Myocyte (in vitro differentiated cells): ENCODE data around the gene ATG4B. TPM values are rescaled to one million over a fixed set of nuclear protein-coding genes. Genes with fewer than 3 reads are reported as not detected.
"Not testable (repeated sequence)": the region's sequence is repeated elsewhere in the genome, so short reads cannot be mapped to it uniquely, and the experiment has no call there.

Source experiments
- DNase-seq: peaks from one replicate; pipeline ENCODE4 v3.0.0-alpha.2; 2012; ENCODE audit warnings: low read depth
- polyA plus RNA-seq: library from polyadenylated mRNA; unstranded; fragments of >200 nt; gene quantifications from one replicate; pipeline ENCODE4 v1.2.1, GENCODE V29; 2012; ENCODE audit warnings: missing spikeins
- total RNA-seq: library from RNA; depleted of rRNA; stranded (reverse); fragments of >200 nt; gene quantifications from 2 replicates; pipeline ENCODE4 v1.2.3, GENCODE V29; 2014

Gene ATG4B
- 92.4 and 95.2 TPM in 2 replicates for total RNA-seq
- polyA plus RNA-seq = 99.3 TPM

DNA sequence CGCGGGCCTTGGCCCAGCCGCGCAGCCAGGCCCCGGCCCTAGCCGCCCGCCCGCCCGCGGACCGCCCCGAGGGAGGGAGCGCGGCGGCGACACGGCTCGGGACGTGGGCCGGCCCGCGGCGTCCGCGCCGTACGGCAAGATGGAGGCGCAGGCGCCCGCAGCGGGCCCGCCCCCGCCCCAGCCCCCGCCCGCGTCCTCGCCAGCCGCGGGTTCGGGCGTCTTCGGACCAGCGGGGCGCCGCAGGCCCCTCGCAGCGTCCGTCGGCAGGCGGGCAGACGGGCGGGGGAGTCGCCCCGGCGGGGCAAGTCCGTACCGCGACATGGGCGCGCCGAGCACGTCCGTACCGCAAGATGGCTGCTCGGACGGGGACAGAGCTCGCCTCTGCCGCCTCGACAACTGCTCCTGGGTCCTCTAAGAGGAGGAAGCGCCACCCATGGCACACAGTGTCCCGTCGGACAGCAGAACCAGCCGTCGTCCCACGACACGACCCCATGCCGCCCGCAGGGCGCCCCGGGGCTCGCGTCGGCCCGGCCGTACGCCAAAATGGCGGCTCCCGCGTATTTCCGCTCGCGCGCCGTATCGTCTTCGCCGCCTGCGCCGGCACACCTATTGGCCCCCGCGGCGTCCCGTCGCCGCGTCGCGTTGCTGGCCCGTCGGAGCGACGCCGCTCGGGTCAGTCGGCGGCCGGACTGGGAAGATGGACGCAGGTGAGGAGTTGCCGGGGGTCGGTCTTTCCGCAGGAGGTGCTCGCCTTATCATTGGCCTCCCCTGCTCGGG, at the start of gene ATG4B, which contains the start of gene THAP4:
Gene ATG4B (plus strand): TSS at position 676 of the 777 bp plus-strand sequence. CDS start 22 bp downstream, at position 698.
Gene THAP4 (minus strand): TSS at position 141 of the 777 bp plus-strand sequence. CDS start 141 bp downstream, outside the sequence.
- peak; percentile 88 for DNase-seq

DNA sequence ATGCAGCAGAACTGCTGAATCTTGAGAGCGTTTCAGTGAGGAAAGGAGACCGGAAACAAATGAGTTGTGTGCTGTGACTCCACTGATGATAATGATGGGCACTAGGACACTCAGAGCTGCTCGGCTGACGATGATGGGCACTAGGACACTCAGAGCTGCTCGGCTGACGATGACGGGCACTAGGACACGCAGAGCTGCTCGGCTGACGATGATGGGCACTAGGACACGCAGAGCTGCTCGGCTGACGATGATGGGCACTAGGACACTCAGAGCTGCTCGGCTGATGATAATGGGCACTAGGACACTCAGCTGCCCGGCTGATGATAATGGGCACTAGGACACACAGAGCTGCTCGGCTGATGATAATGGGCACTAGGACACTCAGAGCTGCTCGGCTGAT, 47.6 kb upstream of the ATG4B start:
- DNase-seq = not testable (repeated sequence)

DNA sequence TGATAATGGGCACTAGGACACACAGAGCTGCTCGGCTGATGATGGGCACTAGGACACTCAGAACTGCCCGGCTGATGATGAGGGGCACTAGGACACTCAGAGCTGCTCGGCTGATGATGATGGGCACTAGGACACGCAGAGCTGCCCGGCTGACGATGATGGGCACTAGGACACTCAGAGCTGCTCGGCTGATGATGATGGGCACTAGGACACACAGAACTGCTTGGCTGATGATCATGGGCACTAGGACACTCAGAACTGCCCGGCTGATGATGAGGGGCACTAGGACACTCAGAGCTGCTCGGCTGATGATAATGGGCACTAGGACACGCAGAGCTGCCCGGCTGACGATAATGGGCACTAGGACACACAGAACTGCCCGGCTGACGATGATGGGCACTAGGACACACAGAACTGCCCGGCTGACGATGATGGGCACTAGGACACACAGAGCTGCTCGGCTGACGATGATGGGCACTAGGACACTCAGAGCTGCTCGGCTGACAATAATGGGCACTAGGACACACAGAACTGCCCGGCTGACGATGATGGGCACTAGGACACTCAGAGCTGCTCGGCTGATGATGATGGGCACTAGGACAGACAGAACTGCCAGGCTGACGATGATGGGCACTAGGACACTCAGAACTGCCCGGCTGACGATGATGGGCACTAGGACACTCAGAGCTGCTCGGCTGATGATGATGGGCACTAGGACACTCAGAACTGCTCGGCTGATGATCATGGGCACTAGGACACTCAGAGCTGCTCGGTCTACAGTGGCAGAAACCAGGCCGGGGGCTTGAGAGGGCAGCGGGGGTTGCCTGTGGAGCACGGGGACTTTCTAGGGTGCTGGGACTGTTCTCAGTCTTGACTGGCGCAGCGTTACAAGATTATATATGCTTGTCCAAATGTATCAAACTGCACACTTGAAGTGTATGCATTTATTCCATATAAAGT, 46.7 kb upstream of the ATG4B start:
- DNase-seq = not testable (repeated sequence)

DNA sequence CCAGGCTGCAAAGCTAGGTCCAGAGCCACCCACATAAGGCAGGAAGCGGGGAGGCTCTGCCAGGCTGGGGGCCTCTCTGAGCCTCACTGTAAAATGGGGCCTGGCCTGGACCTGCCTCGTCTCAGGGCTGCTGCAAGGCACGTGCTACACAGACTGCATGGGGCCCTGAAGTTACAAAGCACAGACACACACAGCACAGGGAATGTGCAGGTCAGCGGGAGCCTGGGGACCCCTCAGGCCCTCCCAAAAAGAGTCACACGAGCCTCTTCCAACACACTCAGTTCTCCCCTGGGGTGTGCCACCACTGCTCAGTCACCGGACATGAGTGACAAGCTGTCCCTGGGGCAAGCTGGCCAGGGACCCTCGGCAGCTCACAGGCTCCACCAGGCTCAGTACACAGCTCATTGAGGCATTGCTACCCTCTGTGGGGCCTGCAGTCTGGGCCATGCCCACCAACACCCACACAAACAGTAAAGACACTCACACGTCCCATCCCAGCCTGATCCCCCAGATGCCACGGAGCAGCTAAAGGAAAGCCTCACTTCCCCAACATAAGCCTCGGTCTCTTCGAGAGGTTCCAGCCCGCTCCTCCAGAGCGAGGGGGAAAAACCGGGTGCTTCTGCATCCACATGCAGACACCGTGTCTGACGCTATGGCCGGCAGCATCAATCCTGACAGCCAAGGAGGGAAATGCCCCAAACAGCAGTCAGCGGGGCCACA, 45.2 kb upstream of the ATG4B start:
- no peak for DNase-seq

DNA sequence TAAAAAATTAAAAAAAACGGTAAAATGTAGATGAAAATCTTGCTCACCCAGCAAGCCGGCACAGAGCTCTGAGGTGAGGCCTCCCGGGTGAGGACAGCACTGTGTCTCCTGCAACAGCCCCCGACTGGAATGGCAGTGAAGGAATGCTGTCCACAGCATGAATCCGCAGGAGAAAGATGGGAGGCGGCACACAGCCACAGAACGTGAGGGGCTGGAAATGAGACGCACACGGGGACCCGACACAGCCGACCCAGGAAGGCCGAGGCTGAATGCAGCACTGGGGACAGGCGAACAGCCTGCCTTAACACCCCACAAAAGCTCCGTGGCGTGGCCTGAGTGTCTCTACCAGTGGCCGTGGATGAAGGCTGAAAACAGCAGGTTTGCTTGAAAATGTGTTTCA, 44.2 kb upstream of the ATG4B start:
- no peak for DNase-seq

DNA sequence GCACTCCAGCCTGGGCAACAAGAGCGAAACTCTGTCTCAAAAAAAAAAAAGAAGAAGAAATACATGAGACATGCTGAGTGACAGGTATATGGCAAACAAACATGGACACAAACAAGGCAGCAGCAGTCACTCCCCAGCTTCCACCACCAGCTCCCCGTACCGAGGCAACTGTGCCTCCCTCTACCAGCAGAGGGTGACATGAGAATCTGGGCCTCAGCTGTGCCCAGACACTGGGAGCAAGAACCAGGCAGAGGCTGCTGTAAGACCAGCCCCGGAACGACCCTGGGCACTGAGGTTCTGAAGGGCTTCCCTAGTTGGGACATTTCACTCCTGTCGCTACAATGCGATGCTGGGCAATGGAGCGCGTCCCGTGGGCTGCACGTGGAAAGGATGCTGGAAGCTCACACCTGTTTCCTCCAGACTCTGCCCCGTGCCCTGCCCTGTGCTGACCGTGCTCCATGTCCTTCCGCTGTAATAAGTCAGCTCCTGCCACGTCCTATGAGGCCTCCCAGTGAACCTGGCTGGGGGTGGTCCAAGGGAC, 41.8 kb upstream of the ATG4B start:
- no peak for DNase-seq

DNA sequence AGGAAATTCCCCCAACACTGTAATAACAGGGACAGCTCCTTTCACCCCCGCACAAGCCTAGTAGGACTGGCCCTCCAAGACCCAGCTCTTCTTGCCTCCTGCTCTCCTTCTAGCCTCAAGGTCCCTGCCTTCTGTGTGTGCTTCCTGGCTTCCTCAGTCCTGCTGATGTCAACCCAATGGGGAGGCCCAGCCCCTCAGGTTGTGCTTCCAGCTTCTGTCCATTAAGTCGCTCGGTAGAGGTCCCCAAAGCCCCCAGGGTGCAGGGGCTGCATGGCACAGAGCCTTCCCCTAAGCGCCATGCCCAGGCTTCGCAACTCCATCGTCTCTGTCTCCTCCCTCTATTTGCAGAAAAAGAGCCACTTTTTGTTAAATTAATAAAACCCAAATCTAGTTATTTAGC, 39.9 kb upstream of the ATG4B start:
- no peak for DNase-seq

DNA sequence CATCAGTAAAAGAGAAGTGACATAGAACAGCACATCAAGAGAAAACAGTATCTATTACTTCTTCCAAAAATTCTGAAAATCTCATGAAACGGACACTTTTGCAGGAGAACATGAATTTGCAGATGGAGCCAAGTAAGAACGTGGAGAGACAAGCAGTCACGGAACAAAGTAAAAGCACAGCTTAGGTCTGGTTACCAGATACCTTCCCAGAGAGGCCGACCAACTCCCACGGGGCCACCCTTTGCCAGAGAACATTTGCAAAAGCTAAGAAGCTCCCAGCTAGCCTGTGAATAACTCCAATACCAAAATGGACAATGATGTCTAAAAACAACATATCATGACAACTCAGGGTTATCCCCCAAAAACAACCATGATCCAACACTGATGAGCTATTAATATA, 39.4 kb upstream of the ATG4B start:
- DNase-seq = no peak

DNA sequence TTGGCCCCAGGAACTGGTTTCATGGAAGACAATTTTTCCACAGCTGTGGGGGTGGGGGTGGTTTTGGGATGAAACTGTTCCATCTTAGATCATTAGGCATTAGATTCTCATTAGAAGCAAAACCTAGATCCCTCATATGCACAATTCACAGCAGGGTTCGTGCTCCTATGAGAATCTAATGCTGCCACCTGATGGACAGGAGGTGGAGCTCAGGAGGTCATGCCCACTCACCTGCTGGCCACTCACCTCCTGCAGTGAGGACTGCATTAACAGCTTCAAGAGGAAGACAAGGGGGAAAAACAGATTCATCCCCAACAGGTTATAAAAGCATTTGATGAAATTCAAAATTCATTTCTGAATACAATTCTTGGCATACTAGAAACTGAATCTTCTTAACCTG, 39.0 kb upstream of the ATG4B start:
- DNase-seq = no peak

DNA sequence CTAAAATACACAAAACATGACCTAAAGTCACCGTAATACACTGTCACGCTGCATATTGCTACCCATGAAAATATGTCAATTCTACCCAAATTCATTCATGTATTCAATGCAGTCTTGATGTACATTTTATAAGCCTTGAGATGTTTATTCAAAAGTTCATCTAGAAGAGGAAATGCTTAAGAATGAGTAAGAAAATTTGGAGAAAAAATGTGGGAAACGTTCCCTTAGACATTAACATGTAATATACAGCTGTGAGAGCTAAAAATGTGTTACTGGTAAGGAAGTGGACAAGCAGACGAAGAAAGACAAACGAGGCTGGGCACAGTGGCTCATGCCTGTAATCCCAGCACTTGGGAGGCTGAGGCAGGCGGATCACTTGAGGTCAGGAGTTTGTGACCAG, 37.9 kb upstream of the ATG4B start:
- no peak for DNase-seq

DNA sequence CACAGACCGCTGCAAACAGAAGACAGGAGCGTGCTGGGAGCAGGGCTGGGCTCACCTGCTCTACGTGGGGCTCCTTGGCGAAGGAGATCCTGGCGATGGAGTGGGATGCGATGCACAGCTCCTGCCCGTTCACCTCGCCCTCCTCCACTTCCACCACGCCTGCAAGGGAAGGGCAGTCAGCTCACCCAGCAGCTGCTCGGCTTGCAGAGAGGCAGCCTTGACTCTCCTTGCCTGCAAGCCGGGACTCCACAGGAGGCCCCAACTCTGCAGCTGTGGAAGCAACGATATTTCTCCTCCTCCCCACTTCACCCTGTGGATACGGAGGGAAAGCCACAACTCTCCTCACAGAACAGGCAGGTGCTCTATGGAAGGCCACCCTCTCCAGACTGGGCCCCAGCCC, 35.7 kb upstream of the ATG4B start:
- DNase-seq = no peak

DNA sequence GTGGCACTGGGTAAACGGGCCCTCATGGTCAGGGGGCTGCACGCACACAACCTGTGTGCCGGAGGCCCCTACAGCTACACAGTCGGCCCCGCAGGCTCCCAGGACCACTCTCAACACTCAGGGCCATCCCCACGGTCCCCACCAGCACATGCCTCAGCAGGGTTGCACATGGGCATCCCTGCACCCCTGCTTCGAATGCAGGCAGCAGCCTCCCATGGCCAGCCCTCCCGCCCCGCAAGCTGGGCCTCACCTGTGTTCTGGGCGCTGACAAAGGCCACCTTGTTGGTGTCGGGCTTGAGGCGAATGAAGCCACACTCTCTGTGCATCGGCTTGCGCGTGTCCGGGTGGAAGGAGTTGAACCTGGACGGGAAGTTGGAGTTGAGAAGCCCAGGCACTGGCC, 34.8 kb upstream of the ATG4B start:
- no peak for DNase-seq

DNA sequence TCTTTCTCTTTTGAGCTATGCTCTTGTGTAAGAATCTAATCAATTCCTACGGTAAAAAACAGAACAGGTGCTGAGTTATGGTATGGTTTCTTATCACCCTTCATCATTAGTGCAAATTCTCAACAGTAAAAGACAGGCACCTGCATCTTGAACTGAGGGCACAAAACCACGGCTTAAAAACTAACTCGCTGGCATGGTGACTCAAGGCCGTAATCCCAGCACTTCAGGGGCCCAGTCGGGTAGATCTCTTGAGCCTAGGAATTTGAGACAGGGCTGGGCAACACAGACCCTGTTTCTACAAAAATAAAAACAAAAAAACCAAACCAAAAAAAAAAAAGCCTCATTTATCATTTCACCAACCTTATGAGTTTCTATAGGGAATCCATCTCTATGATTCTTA, 33.8 kb upstream of the ATG4B start:
- no peak for DNase-seq

DNA sequence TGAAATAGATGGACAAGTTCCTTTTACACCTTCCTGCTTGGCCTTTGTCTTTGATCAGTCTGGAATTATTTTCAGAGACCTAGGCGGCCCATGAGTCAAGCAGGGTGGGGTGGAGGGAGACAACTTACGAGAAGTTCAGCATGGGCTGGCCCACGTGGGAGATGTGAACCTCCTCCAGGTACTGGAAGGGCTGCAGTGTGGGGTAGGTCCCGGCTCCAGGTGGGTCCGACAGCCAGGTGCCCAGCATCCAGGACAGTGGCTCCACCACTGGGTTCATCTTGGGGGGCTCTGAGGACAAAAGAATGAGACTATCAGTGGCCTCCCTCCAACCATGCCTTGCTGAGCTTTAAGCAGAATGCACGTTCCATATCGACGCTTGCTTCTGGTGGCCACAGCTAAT, 31.3 kb upstream of the ATG4B start:
- no peak for DNase-seq

DNA sequence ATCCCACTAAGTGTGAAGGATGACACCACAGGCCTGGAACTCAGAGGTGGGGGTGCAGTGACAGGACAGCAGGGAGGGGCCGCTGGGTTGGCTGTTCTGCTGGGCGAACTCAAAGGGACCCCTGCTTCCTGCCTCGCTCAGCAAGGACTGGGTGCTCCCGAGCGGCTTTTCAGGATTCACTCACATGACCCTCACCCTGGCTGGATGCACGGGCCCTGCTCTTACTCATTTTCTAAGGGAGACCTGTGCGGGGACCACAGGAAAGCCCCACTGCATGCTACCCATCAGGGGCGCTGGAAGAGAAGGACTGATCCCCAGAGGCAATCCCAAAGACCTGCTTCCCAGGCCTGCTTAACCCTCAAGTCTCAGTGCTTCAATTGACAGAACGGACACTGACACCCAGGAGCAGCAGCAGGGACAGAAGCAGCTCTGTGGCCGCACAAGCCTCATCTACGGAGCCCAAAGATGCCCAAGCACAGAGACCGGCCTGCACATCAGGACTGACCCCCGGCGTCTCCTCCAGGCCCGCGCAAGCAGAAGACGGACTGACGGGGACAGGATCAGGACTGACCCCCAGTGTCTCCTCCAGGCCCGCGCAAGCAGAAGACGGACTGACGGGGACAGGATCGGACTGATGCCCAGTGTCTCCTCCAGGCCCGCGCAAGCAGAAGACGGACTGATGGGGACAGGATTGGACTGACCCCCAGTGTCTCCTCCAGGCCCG, 30.2 kb upstream of the ATG4B start:
- DNase-seq = no peak

DNA sequence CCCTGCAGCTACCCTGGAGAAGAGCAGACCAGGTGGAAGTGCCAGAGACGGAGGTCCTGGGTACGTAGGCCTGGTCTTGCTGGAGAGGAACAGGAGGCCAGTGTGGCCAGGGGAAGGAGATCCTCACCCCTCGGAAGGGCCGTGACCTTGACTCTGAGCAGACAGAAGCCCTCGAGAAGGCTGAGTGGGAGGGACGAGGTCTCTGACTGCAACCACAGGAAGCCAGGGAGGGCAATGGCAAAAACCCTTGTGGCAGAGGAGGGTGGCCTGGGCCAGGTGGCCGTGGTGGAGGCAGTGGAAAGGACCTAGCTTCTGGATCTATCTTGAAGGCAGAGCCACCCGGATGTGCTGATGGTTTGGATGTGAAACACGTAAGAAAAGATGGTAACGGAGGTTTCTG, 28.6 kb upstream of the ATG4B start:
- peak; percentile 74 for DNase-seq

DNA sequence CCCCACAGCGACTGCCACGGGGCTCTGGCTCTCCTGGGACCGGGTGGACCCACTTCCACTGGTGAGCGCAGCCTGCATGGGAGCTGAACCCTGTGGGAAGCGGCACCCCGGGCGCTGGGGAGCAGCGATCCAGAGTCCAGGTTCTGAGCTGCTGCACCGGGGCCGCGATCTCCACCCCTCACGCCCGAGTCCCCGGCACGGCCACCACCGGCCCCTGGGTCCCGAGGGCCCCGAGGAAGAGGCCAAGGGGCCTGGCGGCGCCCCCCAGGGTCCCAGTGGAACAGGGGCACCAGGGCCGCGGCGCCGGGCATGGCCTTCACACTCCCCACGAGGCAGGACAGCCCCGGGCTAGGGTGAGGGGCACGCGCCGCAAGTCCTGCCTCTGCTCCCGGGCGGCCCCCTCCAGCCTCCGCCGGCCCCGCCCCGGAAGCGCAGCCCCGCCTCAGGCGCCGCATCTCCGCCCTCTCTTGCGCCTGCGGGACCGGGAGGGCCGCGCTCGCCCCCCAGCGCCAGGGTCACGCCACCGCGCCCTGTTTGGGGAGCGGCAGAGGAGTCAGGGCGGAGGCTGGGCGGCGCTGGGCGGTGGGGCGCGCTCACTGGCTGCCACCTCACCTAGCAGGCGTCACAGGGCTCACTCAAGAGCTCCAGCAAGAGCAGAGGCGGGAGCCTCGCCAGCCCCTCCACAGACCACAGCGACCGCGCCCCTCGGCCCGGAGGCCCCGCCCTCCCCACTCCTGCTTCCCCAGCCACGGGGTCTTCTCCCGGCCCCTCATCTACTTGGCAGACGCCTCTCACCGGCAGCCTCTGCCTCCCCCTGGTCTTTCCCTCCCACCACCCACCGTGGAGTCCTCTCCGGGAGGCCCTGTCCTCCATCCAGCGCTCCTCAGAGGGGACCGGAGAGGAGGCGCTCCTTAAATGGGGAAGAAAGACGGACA, 27.4 kb upstream of the ATG4B start:
- DNase-seq = peak; percentile 75

DNA sequence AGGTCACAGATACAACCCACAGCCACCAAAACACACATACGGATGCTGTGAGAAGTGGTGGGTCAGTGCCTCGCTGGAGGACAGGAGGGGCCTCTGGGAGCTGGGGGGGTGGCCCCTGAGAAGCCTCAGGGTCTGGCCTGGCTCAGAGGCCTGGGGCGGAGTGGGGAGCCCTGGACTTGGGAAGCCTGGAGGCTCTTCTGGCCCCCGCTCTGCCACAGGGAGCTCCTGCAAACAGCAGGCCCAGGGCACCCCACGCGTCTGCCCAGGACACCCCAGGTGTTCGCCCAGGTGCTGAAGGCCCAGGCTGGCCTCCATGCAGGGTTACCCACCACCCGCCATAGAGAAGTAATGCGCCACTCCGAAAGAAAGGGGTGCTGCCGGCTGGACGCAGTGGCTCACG, 26.4 kb upstream of the ATG4B start:
- DNase-seq = no peak
